ENCODE measurements around the gene ATXN7.

DNA sequence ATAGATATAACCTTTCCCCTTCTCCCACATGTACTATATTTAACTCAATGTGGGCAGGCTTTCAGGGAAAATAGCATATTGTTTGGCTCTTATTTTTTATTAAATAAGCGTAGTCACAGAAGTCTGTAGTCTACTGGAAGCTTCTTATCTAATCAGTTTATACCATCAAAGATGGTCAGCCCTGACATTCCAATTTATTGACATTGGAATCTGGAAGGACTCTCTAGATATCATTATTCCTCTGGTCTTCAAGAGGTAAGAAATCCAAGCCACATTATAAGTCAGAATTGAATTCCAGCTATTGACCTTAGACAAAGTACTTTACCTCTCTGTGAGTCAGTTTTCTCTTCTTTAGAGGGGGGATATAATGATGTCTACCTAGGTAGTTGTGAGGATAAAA, 87.0 kb downstream of the ATXN7 start:
- no peak for TF ChIP-seq ZFX (IDR thresholded peaks at IDR 0.05; ENCODE audit: borderline replicate concordance)
- TF ChIP-seq, protein P1, sequence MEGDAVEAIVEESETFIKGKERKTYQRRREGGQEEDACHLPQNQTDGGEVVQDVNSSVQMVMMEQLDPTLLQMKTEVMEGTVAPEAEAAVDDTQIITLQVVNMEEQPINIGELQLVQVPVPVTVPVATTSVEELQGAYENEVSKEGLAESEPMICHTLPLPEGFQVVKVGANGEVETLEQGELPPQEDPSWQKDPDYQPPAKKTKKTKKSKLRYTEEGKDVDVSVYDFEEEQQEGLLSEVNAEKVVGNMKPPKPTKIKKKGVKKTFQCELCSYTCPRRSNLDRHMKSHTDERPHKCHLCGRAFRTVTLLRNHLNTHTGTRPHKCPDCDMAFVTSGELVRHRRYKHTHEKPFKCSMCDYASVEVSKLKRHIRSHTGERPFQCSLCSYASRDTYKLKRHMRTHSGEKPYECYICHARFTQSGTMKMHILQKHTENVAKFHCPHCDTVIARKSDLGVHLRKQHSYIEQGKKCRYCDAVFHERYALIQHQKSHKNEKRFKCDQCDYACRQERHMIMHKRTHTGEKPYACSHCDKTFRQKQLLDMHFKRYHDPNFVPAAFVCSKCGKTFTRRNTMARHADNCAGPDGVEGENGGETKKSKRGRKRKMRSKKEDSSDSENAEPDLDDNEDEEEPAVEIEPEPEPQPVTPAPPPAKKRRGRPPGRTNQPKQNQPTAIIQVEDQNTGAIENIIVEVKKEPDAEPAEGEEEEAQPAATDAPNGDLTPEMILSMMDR (IDR thresholded peaks at IDR 0.05) = no peak

All from 22Rv1 (cell line).